Esophagus squamous epithelium (tissue), 4 donors: Measurements from ENCODE around the gene ATP8A2.

ENCODE experiments used
- CTCF ChIP-seq, 6 experiments: fragments of 450-650 bp in 4 of 6; fragments of 200-600 bp in 2 of 6; sonication (generic) in 2 of 6; IDR thresholded peaks; one replicate each; pipeline ENCODE4 v1.5.1; 2016 to 2019; ENCODE audit warnings: antibody characterized with exemption in 6 of 6, mild to moderate bottlenecking in 4 of 6, moderate library complexity in 4 of 6
- POLR2A ChIP-seq, 4 donors: fragments of 450-650 bp; IDR thresholded peaks; one replicate each; pipeline ENCODE4 v1.6.1; 2017; ENCODE audit warnings: antibody characterized with exemption in 4 of 4, mild to moderate bottlenecking in 4 of 4, moderate library complexity in 3 of 4

- no peak for TF ChIP-seq POLR2A (IDR thresholded peaks at IDR 0.05)
- TF ChIP-seq CTCF (IDR thresholded peaks at IDR 0.05), result no peak
Observed at GRCh38 chr13:25981060-25981459, 609.3 kb downstream of the ATP8A2 start.
